Breast epithelium (tissue), 3 donors: ENCODE results near the gene NGB.

Source experiments
- CTCF ChIP-seq, 3 donors: fragments of 450-650 bp; IDR thresholded peaks; one replicate each; pipeline ENCODE4 v1.5.1; 2016 to 2017; ENCODE audit warnings: antibody characterized with exemption in 3 of 3, mild to moderate bottlenecking in 3 of 3, moderate library complexity in 3 of 3
- POLR2A ChIP-seq: fragments of 450-650 bp; IDR thresholded peaks from one replicate; pipeline ENCODE4 v1.6.1; 2016; ENCODE audit warnings: antibody characterized with exemption, mild to moderate bottlenecking, moderate library complexity
- POLR2AphosphoS5 ChIP-seq, 3 donors: sonication (generic); formaldehyde crosslinking; IDR thresholded peaks; one replicate each; pipeline ENCODE4 v1.6.1; 2017; ENCODE audit warnings: antibody characterized with exemption in 3 of 3

GRCh38 chr14:77225892-77226557 lies 45.0 kb downstream of the NGB start:
- TF ChIP-seq POLR2A, result no peak
- TF ChIP-seq CTCF (IDR thresholded peaks at IDR 0.05), result no peak
- TF ChIP-seq POLR2AphosphoS5 (IDR thresholded peaks at IDR 0.05), result no peak
